WERI-Rb-1 (cell line): Measurements from ENCODE around the gene ZNF428.
A peak's percentile ranks its signal among the peaks of the same experiment; 100 is the strongest.

Source experiments
- DNase-seq: peaks from one replicate; pipeline ENCODE4 v3.0.0-alpha.2; 2020
- H3K27ac ChIP-seq: fragments of 250-450 bp; sonication (Bioruptor Pico); 2 replicates; pipeline ENCODE4 v1.5.1; 2020; ENCODE audit warnings: mild to moderate bottlenecking, moderate library complexity
- H3K27me3 ChIP-seq: fragments of 250-450 bp; sonication (Bioruptor Pico); 2 replicates; pipeline ENCODE4 v1.5.1; 2021; ENCODE audit warnings: mild to moderate bottlenecking, low read depth, moderate library complexity; ENCODE audit not compliant: insufficient read depth, severe bottlenecking
- H3K36me3 ChIP-seq: fragments of 250-450 bp; sonication (Bioruptor Pico); 2 replicates; pipeline ENCODE4 v1.5.1; 2020; ENCODE audit warnings: mild to moderate bottlenecking, moderate library complexity
- H3K4me3 ChIP-seq: 2 replicates; pipeline ENCODE4 v1.5.1; 2011; ENCODE audit warnings: low read depth, mild to moderate bottlenecking, control low read depth, low read length
- H3K9me3 ChIP-seq: fragments of 250-450 bp; sonication (Bioruptor Pico); 2 replicates; pipeline ENCODE4 v1.5.1; 2021; ENCODE audit warnings: mild to moderate bottlenecking, moderate library complexity; ENCODE audit not compliant: severe bottlenecking
- TF ChIP-seq, protein P1 (sequence below): IDR thresholded peaks from 2 replicates; pipeline ENCODE4 v1.5.1; 2011; ENCODE audit warnings: low read depth, mild to moderate bottlenecking, control low read depth, inconsistent platforms, low read length

ZNF428 gene

DNA sequence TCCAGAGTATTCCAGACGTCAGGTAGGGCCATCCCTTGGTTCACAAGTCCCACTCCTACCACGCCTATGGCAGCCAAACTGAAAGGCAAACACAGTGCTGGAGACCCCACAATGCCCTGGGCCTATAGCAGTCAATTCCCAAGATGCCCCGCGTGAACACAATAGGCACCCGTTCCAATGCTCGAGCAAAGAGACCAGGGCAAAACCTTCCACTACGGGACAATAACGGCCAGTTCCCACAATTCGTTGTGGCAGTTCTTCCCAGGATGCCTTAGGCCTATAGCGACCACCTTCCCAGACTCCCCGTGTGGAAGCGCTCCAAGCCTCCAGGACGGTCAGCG is 538 bp downstream of the ZNF428 start:
- Histone ChIP-seq H3K36me3 (peaks cover 13% of the 10 kb centered on the region), H3K27me3 (no peaks in the 10 kb centered on the region), H3K4me3 (peak overlapping the region; percentile 70), H3K27ac (peak overlapping the region; percentile 99), H3K9me3 (no peaks in the 10 kb centered on the region)
- DNase-seq, result peak; percentile 72
- TF ChIP-seq, protein P1, sequence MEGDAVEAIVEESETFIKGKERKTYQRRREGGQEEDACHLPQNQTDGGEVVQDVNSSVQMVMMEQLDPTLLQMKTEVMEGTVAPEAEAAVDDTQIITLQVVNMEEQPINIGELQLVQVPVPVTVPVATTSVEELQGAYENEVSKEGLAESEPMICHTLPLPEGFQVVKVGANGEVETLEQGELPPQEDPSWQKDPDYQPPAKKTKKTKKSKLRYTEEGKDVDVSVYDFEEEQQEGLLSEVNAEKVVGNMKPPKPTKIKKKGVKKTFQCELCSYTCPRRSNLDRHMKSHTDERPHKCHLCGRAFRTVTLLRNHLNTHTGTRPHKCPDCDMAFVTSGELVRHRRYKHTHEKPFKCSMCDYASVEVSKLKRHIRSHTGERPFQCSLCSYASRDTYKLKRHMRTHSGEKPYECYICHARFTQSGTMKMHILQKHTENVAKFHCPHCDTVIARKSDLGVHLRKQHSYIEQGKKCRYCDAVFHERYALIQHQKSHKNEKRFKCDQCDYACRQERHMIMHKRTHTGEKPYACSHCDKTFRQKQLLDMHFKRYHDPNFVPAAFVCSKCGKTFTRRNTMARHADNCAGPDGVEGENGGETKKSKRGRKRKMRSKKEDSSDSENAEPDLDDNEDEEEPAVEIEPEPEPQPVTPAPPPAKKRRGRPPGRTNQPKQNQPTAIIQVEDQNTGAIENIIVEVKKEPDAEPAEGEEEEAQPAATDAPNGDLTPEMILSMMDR, result no peak

DNA sequence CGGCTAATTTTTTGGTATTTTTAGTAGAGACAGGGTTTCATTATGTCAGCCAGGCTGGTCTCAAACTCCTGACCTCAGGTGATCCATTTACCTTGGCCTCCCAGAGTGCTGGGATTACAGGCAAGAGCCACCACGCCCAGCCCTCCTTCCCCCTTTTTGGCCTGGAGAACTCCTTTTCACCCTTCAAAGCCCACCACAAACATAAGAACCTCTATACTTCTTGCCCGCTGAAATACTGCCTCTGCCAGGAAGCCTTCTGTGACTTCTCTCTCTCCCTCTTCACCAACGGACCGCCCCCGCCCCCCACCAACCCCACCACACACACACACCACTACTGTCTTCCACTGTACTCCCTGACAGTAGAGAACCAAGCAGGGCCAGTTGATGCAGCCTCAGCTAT is 2.5 kb downstream of the ZNF428 start:
- H3K4me3 ChIP-seq, result no peak overlapping the region
- H3K27me3 ChIP-seq, result no peaks in the 10 kb centered on the region
- no peak overlapping the region for H3K27ac ChIP-seq
- H3K9me3 ChIP-seq, result no peaks in the 10 kb centered on the region
- peaks cover 17% of the 10 kb centered on the region for H3K36me3 ChIP-seq
- TF ChIP-seq, protein P1, result no peak
- no peak for DNase-seq

DNA sequence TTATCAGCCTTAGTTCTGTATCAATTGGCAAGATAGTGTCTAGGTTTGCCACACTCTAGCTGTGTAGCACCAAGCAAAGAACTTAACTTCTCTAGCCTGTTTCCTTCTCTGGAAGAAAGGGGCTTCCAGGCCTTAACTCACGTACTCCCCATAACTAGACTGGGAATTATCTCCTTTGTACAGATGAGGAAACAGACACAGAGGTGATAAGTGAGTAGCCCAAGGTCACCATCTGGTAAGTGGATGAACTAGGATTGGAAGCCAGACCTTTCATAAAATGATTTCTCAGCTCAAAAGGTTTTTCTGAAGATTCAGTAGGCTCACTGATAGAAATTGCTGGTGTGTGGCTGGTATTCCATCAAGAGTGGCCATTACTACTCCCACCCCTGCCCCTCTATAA is 3.1 kb downstream of the ZNF428 start:
- no peaks in the 10 kb centered on the region for H3K9me3 ChIP-seq
- H3K27me3 ChIP-seq, result no peaks in the 10 kb centered on the region
- TF ChIP-seq, protein P1, result no peak
- H3K27ac ChIP-seq, result no peak overlapping the region
- no peak overlapping the region for H3K4me3 ChIP-seq
- no peak for DNase-seq
- H3K36me3 ChIP-seq, result peaks cover 24% of the 10 kb centered on the region

DNA sequence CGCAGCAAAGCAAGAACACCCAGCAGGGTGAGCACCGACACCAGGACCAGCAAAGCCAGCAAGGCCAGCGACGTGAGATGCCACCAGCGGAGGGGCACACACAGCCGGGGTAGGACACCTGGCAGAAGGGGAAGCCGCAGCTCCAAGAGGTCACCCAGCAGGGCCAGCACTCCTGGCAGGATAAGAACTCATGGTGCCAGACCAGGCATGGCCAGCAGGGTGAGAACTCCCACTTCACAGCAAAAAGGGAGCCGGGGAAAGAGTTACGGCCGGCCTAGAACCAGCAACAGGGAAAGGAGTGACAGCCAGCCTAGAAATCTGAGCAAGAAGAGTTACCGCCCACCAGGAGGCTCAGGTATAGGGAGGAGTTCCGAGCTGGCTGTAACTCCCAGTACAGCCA is 7.1 kb downstream of the ZNF428 start:
- TF ChIP-seq, protein P1, result no peak
- DNase-seq, result no peak
- no peaks in the 10 kb centered on the region for H3K9me3 ChIP-seq
- no peaks in the 10 kb centered on the region for H3K27me3 ChIP-seq
- no peak overlapping the region for H3K4me3 ChIP-seq
- H3K27ac ChIP-seq, result no peak overlapping the region
- H3K36me3 ChIP-seq, result peaks cover 42% of the 10 kb centered on the region

DNA sequence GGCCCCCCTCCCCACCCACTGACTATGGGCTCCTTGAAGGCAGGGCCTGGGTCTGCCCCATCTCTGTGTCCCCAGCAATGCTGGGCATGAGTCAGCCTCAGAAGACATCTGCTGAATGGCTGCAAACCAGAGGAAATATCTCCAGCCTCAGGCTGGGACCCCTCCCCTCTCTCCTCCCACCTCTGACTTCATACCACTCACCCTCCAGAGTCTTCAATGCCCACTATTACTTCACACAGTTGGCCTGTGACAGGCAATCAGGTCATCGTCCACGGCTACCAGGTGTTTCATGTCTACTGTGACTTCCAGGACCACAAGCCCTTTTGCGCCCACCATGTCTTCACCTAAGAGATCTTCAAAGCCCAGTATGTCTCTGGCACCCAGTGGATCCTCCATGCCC is 7.6 kb downstream of the ZNF428 start, which contains the start of gene SRRM5:
SRRM5 (plus strand) TSS at position 301 of the 400 bp plus-strand sequence; CDS start at position 335, 34 bp downstream.
- no peak within 1 kb of the TSS for H3K27ac ChIP-seq
- H3K9me3 ChIP-seq, result no peaks in the 10 kb centered on the region
- H3K36me3 ChIP-seq, result peaks cover 47% of the 10 kb centered on the region
- TF ChIP-seq, protein P1, result no peak
- no peak for DNase-seq
- H3K27me3 ChIP-seq, result no peaks in the 10 kb centered on the region
- no peak within 1 kb of the TSS for H3K4me3 ChIP-seq

DNA sequence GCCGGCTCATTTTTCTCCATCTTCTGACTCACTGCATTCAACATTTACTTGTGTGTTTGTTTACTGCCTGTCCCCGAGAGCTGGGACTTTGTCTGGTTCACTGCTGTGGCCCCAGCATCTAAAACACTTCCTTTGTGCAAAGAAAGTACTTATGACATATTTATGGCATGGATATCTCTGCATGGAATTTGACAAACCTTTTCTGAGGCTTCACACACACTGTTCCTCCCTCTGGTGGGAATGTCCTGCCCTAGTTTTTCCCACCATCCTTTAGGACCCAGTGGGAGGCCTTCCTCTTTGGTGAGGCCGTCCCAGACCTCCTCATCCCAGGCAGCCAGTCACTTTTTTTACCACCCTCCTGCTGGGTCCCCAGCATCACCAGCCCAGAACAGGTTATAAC is 8.9 kb downstream of the ZNF428 start:
- DNase-seq, result no peak
- H3K36me3 ChIP-seq, result peaks cover 53% of the 10 kb centered on the region
- H3K4me3 ChIP-seq, result no peak overlapping the region
- no peaks in the 10 kb centered on the region for H3K27me3 ChIP-seq
- H3K27ac ChIP-seq, result no peak overlapping the region
- TF ChIP-seq, protein P1, result no peak
- H3K9me3 ChIP-seq, result no peaks in the 10 kb centered on the region
